Motor neuron (in vitro differentiated cells): ENCODE data around the gene NAV2. TPM values are rescaled to one million over a fixed set of nuclear protein-coding genes. Genes with fewer than 3 reads are reported as not detected.

Experiments used
- ATAC-seq, 8 experiments: fragments of 200-7000 bp; cut with Tn5 transposase; replicated peaks in 6 of 8; 2 replicates each; pipeline ENCODE4 v1.8.0; 2021; ENCODE audit warnings: mild to moderate bottlenecking in 8 of 8, moderate library complexity in 8 of 8
- H3K27ac ChIP-seq, 2 donors: fragments of 250-450 bp; sonication (Bioruptor Pico); 2 replicates each; pipeline ENCODE4 v1.9.0; 2021; ENCODE audit warnings: antibody characterized with exemption in 2 of 2, mild to moderate bottlenecking in 2 of 2, moderate library complexity in 1 of 2
- H3K4me1 ChIP-seq, 2 donors: fragments of 250-450 bp; sonication (Bioruptor Pico); replicated peaks in 1 of 2; 2 replicates each; pipeline ENCODE4 v1.6.1; 2021; ENCODE audit warnings: antibody characterized with exemption in 2 of 2, mild to moderate bottlenecking in 2 of 2, moderate library complexity in 1 of 2
- H3K4me3 ChIP-seq, 5 donors: fragments of 250-450 bp; sonication (Bioruptor Pico); 2 replicates each; pipeline ENCODE4 v1.9.0; 2021; ENCODE audit warnings: antibody characterized with exemption in 5 of 5, mild to moderate bottlenecking in 5 of 5, moderate library complexity in 4 of 5
- WGBS, 10 experiments: fragments of 450-650 bp; shearing (Covaris generic); methylation state at CpG; one replicate each; pipeline ENCODE4 v1.0.0; 2022; 5-methylcytosine and 5-hydroxymethylcytosine counted together
- in situ Hi-C, 9 experiments: fragments of 400-800 bp; cut with MboI; loops; one replicate each; pipeline ENCODE4 v1.15.0; 2021; ENCODE audit warnings: low sequenced_read_pairs in 9 of 9, low pct_unique_long_range_greater_than_20kb in 2 of 9; ENCODE audit not compliant: unreplicated experiment in 9 of 9
- total RNA-seq, 8 experiments: library from RNA; unstranded; fragments of 300-600 nt; gene quantifications; 2 replicates each; pipeline versions ENCODE4 v1.2.3 to v1.2.4, GENCODE V29; 2022

NAV2 gene
- total RNA-seq, 8 experiments from 2014 or later, result 0.54 to 23.0 (median 8.1) TPM

DNA sequence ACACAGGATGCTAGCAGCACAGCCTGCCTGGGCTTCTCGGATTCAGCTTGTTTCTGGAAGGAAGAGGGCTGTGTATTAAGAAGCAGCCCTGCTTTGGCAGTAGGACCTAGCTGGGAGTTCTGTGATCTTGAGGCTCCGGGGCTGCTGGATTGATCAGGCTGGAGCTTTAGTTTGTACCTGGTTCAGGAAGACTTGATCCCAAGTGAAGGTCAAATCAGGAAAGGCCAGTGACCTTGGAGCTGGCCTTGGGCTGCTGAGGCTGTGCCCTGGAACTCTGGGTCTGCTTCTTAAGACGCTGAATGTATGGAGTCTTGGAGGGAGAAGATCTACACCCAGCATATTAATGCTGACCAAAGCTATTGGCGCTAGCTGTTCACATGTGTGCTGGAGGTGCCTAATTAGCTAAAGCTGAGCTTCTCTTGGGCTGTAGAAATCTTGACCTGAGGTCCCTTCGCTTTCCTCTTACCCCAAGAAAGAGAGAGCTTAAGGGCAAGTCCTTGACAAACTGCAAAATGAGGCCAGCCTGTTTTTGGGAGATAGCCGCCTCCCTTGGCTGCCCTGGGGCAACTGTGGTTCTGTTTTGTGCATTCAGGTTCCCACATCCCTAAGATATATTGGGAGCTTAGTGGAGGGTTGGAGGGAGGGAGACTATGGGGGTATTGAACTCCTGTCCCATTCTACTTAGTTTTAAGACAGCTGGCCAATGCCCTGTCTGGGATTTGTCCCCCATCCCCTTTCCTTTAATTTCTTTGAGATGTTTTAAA is 311.7 kb downstream of the NAV2 start:
- Histone ChIP-seq H3K4me3 (no peak overlapping the region), H3K4me1 (peaks cover 28 to 46% of the 10 kb centered on the region in 2 donors), H3K27ac (no peak overlapping the region)
- ATAC-seq, result no peak
- in situ Hi-C loops, result no loop called here
- whole genome bisulfite sequencing, 10 experiments, result 25 to 100% (median 87%) methylated on average over 2 to 3 of the region's 6 CpGs; no CpG with 5 or more reads in 3 of the 10 experiments

DNA sequence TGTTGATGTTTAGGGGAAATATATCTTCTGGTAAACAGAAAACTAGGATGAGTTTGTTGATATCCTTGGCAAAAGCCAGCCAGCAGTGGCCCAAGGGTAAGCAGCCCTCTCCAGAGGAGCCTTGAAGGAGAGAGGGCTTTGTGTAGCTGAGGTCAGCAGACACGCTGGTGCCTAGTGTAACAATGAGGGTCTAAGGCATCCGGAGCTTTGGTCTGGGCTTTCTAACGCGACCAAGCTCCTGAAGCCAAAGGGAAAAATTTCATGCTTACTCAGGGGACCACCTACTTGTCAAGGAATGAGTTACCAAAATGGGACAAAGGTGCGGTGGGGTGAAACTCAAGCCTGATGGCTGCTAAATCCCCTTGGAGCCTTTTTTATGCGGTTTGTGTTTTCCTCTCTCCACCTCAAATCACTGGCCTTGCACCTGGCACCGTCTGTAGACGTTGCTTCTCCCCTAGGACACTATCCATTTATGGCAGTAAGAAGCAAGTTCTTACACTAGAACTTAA is 312.7 kb downstream of the NAV2 start:
- Histone ChIP-seq H3K4me1 (peaks cover 28 to 46% of the 10 kb centered on the region in 2 donors), H3K4me3 (no peak overlapping the region), H3K27ac (no peak overlapping the region)
- ATAC-seq, result no peak
- in situ Hi-C loops, result no loop called here
- WGBS, 10 experiments, result 0 to 94% (median 61%) methylated on average over 2 to 6 of the region's 8 CpGs; no CpG with 5 or more reads in 2 of the 10 experiments

DNA sequence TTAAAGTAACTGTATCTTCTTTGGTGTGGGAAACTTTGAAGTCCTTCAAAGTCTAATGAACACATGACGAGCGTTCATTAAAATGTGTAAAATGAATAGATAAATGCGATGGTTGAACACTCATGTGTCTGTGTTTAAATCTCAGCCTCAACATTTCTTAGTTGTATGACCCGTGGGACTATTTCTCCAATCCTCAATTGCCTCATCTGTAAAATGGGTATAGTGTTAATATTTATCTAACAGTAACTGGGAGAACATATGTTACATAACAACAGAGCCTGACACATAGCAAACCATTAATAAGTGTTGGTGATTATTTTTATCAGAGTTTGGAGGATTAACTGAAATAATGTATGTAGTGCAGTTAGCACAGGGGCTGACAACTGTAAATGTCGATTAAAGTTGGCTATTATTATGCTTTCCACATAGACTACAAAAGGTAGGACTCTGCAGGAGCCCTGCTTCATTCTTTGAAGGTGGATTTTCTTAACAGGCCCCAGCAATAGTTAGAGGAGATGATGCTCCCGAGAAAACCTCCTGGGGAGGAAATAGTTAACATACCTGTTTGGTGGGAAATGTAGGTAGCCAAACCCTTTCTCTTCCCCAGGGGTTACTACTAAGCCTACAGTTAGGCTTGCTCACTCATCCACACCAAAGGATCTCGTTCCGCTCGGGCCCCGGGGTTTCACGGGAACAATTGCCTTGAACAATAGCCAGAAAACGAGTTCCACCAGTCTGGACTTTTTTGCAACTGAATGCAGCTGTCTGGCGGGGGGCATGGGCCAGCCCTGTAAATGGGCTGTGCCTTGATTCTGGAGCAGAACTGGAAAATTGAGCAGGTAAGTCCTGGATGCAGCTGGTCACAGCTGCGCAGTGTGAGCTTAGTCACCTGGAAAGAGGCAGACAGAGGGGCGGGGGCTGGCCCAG is 314.3 kb downstream of the NAV2 start:
- 0 to 80% (median 51%) methylated on average over 2 to 13 of the region's 15 CpGs; no CpG with 5 or more reads in 1 of the 10 experiments for WGBS, 10 experiments
- Histone ChIP-seq H3K4me1 (peaks cover 26 to 41% of the 10 kb centered on the region in 2 donors), H3K27ac (no peak overlapping the region), H3K4me3 (no peak overlapping the region)
- in situ Hi-C loops, result no loop called here
- peak in 5 of 8 experiments; percentile 38 to 77 (median 71) for ATAC-seq

DNA sequence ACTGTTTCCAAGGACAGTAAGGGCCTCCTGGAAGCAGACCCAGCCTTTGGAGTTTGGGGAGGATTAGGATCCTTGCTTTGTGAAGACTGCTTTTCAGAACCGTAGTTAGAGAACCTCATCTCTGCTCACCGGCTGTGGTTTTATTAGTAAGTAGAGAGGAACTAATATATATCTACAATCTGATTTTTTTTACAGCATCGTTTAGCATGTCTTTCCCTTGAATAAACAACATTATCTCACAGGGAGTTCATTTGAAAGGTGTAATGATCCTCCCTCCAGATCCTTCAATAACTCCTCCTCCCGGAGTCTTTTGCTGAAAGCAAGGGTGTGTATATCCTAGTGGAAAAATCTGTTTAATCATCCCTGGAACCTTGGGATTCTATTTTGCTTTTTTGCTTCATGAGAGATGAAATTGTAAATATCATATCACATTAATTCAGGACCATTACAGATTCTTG is 314.9 kb downstream of the NAV2 start:
- in situ Hi-C loops, result no loop called here
- Histone ChIP-seq H3K27ac (no peak overlapping the region), H3K4me3 (no peak overlapping the region), H3K4me1 (peaks cover 21 to 35% of the 10 kb centered on the region in 2 donors)
- peak in 4 of 8 experiments; percentile 10 to 50 (median 30) for ATAC-seq
- 0 to 80% (median 52%) methylated on average over 1 to 4 of the region's 4 CpGs; no CpG with 5 or more reads in 2 of the 10 experiments for WGBS, 10 experiments

DNA sequence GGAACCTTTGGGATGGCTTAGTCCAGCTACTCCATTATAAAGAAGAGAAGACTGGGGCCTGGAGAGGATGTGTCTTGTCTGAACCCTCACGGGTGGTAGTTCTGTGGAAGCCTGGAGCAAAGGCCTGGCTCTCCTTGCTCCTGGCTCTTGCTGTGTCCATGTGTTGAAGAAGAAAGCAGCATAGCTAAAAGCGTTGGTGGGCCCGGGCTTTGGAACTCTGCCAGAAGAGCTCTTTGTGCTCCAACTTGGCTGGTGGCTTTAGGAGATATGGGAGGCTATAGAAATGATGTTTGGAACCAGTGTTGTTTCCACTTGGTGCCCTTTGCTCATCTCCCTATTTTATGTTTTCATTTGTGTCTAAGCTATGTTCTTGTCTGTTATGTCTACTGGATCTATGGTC is 316.6 kb downstream of the NAV2 start:
- Histone ChIP-seq H3K4me3 (no peak overlapping the region), H3K4me1 (peaks cover 12 to 19% of the 10 kb centered on the region in 2 donors), H3K27ac (no peak overlapping the region)
- in situ Hi-C loops, result no loop called here
- WGBS, 10 experiments, result 20 to 94% (median 72%) methylated on average over 1 to 3 of the region's 3 CpGs; no CpG with 5 or more reads in 2 of the 10 experiments
- ATAC-seq, result no peak

DNA sequence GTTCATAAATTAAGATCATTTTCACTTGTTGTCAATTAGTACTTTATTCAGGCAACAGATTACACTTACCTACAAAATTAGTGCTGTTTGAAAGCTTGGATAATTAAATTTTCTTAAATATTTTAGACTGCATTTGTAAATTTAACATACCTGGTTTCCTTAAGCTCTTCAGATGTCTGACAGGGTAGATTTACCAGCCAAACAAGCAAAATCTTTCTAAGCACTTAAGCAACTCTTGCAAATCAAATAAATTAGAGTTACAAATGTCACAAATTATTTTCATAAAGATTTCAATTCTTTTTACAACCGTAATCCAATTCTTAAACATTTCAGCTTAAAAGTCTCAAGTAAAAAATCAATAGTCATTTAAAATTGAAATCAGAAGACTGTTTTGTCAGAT is 317.8 kb downstream of the NAV2 start:
- H3K4me1 ChIP-seq, result peaks cover 14 to 15% of the 10 kb centered on the region in 2 donors
- in situ Hi-C loops, result no loop called here
- WGBS, 10 experiments, result 0 to 100% (median 80%) methylated on average over 1 of the region's 1 CpG; no CpG with 5 or more reads in 1 of the 10 experiments
- no peak for ATAC-seq
- no peak overlapping the region for H3K4me3 ChIP-seq
- no peak overlapping the region for H3K27ac ChIP-seq

DNA sequence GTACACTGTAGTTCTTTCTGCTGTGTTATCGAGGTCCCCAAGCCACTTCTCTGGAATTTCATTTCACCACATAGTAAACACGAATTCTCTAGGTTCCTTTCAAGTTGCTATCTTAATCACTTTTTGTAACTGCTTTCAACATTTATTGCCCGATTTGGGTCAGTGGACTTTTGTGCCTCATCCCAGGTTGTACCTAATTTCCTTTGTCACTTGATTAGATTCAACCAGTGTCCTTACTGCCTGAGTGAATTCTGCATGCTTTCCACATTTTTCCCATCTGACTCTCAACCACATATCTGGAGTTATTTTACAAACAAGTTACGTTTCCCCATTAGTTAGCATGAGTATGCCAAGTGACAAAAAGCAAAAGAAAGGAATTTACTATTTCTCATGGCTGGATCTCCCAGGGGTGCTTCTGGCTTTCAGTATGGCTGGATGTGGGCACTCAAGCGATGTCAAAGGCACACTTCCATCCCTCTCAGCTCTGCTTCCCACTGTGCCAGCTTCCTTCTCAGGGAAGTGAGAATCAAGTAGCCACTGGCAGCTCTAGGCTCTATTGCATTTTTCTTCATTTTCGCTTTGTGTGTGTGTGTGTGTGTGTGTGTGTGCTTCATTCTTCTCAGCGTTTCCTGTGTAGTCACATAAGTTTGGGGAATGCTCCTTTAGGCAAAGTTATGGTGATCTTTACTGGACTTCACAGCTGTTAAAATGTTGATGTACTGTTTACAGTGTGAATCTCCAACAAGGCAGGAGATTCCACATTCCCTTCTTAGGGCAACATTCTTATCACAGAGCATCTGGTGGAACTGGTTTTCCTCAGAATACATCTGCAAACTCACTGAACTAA is 318.7 kb downstream of the NAV2 start:
- WGBS, 10 experiments, result 20 to 80% (median 56%) methylated on average over 1 to 7 of the region's 7 CpGs
- Histone ChIP-seq H3K27ac (no peak overlapping the region), H3K4me1 (peaks cover 17 to 22% of the 10 kb centered on the region in 2 donors), H3K4me3 (no peak overlapping the region)
- peak in 3 of 8 experiments; percentile 36 to 74 (median 49) for ATAC-seq
- in situ Hi-C loops, result no loop called here

DNA sequence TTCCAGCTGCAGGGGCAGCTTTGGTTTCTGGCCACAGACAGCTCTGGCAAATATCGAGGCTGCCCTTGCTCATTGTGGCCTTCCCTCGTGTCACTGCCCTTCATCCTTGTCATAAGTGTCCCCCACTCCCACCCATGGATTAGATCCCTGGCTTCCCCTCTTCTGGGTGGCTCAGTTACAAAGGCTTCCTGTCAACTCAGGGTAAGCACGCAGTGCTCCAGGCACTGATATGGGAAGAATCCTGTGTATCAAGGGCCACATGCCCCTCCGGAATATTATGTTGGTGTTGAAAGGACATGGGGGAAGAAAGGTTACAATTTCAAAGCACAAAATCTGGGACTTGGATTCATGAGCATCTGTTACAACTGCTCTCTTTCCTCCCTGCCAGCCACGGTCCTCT is 319.5 kb downstream of the NAV2 start:
- in situ Hi-C loops, result no loop called here
- 60 to 92% (median 85%) methylated on average over 1 to 4 of the region's 5 CpGs; no CpG with 5 or more reads in 2 of the 10 experiments for WGBS, 10 experiments
- Histone ChIP-seq H3K4me1 (peaks cover 14 to 19% of the 10 kb centered on the region in 2 donors), H3K27ac (no peak overlapping the region), H3K4me3 (no peak overlapping the region)
- no peak for ATAC-seq

DNA sequence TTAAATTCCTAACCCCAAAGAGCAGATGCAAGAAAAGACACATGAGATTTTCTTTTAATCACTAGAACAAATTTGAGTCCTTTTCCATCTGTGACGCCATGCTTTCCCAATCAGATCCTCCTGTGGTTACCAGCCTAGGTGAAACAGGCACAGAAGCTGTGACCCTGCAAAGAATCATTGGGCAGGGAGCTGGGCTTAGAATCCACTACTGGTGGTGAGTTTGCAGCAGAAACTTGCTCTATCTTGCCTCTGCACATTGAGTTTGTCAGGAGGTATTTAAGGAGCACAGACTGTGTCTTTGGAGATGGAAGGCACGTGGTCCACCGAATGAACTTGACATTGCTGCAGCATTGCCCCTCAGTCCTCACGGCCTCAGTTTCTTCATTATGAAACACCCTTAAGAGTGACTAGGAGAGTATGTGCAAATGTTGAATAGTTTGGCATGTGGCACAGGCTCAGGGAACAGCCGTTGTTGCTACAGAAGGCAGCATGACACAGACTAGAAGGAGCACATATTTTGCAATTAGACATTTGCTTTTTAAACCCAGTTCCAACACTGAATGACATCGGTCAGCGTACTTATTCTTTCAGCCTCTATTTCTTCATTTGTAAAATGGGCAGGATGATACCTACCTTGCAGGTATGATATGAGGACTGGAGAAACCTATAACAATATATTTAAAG is 320.1 kb downstream of the NAV2 start:
- H3K27ac ChIP-seq, result no peak overlapping the region
- no peak overlapping the region for H3K4me3 ChIP-seq
- ATAC-seq, result no peak
- 65 to 100% (median 84%) methylated on average over 1 to 7 of the region's 7 CpGs; no CpG with 5 or more reads in 2 of the 10 experiments for whole genome bisulfite sequencing, 10 experiments
- in situ Hi-C loops, result no loop called here
- peaks cover 8 to 13% of the 10 kb centered on the region in 2 donors for H3K4me1 ChIP-seq

DNA sequence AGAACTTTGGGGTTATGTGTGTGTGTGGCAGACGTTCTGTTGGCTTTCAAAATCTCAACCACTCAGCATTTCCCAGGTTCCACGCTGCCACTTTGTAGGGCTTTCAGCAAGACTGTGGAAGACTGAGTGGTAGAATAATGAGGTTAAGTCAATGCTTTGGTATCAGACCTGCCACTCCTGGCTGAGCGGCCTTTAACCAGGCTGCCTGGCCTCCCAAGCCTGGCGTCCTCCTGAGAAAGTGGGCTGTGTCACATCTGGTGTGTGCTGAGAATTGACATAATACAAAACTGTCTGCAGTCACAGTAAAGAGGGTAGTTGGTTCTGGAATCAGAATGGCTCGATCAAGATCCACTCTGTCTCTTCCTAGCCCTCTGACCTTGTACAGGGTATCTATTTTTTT is 321.2 kb downstream of the NAV2 start:
- Histone ChIP-seq H3K27ac (no peak overlapping the region), H3K4me3 (no peak overlapping the region), H3K4me1 (peaks cover 5 to 11% of the 10 kb centered on the region in 2 donors)
- WGBS, 10 experiments, result 56 to 100% (median 80%) methylated on average over 1 to 4 of the region's 5 CpGs; no CpG with 5 or more reads in 2 of the 10 experiments
- ATAC-seq, result no peak
- in situ Hi-C loops, result no loop called here

DNA sequence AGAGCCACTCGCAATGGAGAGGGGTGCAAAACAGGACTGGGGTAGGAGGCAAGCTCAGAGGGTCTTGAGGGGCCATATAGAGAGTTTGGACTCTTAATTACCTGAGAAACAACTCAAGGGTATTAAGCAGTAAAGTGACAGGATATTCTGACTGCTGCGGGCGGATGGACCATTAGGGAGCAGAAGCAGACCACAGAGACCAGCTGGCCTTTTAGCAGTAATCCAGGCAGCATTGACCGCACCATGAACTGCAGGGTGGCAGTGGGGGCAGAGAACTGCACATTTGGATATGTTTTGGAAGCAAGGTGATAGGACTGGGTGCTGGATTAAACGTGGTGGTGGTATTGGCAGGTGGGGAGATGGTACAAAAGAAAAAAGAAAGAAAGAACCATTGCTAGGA is 322.3 kb downstream of the NAV2 start:
- in situ Hi-C loops, result no loop called here
- ATAC-seq, result no peak
- Histone ChIP-seq H3K4me1 (peaks cover 5 to 11% of the 10 kb centered on the region in 2 donors), H3K27ac (no peak overlapping the region), H3K4me3 (no peak overlapping the region)
- WGBS, 10 experiments, result 0 to 100% (median 82%) methylated on average over 1 to 5 of the region's 5 CpGs; no CpG with 5 or more reads in 1 of the 10 experiments

DNA sequence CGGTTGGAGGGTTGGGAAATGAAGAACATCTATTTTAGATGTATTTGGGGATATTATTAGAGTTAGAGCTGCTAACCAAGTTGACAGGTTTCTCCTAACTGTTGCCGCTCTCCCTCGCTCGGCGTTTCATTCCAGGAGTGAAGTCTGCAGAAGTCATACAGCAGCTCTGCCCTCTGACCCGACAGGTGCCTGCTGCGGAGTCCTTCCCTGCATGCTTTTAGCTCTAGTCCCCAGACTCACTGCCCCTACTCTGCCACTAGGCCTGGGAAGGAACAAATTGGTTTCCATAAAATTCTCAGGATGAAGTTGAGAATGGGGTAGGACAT is 322.7 kb downstream of the NAV2 start:
- peak in 1 of 8 experiments; percentile 2 for ATAC-seq
- Histone ChIP-seq H3K4me3 (no peak overlapping the region), H3K4me1 (peaks cover 5 to 11% of the 10 kb centered on the region in 2 donors), H3K27ac (no peak overlapping the region)
- WGBS, 10 experiments, result 76 to 100% (median 90%) methylated on average over 1 to 7 of the region's 7 CpGs; no CpG with 5 or more reads in 5 of the 10 experiments
- in situ Hi-C loops, result no loop called here
